NB4 (cell line): ENCODE measurements around the gene KIRREL3.

Experiments used
- CTCF ChIP-seq: IDR thresholded peaks from one replicate; pipeline ENCODE4 v1.5.1; 2012; ENCODE audit warnings: low read depth, low read length
- MAX ChIP-seq: IDR thresholded peaks from 2 replicates; pipeline ENCODE4 v1.6.1; 2011; ENCODE audit warnings: low read depth, low read length
- MYC ChIP-seq: IDR thresholded peaks from 2 replicates; pipeline ENCODE4 v1.6.1; 2011; ENCODE audit warnings: low read depth, low read length
- POLR2A ChIP-seq: IDR thresholded peaks from 2 replicates; pipeline ENCODE4 v1.6.1; 2011; ENCODE audit warnings: mild to moderate bottlenecking; ENCODE audit not compliant: insufficient read length; ENCODE audit errors: extremely low read depth

- TF ChIP-seq CTCF (no peak), MYC (no peak), POLR2A (no peak), MAX (no peak)
These were observed 27.5 kb downstream of the KIRREL3 start for GRCh38 chr11:126973051-126973450.
